Large intestine (tissue), 3 donors: ENCODE measurements around the gene CCDC158. TPM values are rescaled to one million over a fixed set of nuclear protein-coding genes. Genes with fewer than 3 reads are reported as not detected.
"Not testable (repeated sequence)": the region's sequence is repeated elsewhere in the genome, so short reads cannot be mapped to it uniquely, and the experiment has no call there.

Source experiments
- DNase-seq, 2 donors: peaks; one replicate each; pipeline versions ENCODE4 v3.0.0 to v3.0.0-alpha.2; 2013
- H3K27ac ChIP-seq: one replicate; pipeline ENCODE4 v1.5.1; 2013; ENCODE audit warnings: low read length
- H3K27me3 ChIP-seq: 2 replicates; pipeline ENCODE4 v1.6.1; 2013; ENCODE audit warnings: low read length; ENCODE audit not compliant: control insufficient read depth, insufficient read depth
- H3K36me3 ChIP-seq: 2 replicates; pipeline ENCODE4 v1.6.1; 2013; ENCODE audit warnings: low read length; ENCODE audit not compliant: control insufficient read depth, insufficient read depth
- H3K4me1 ChIP-seq: one replicate; pipeline ENCODE4 v1.6.1; 2013; ENCODE audit warnings: low read length; ENCODE audit not compliant: control insufficient read depth, insufficient read depth
- H3K4me3 ChIP-seq: one replicate; pipeline ENCODE4 v1.5.1; 2013; ENCODE audit warnings: low read length
- H3K9me3 ChIP-seq: one replicate; pipeline ENCODE4 v1.6.1; 2013; ENCODE audit warnings: mild to moderate bottlenecking, low read depth, low read length, moderate library complexity; ENCODE audit not compliant: control insufficient read depth
- WGBS: methylation state at CpG from one replicate; pipeline ENCODE4 v1.1.5; 2013; ENCODE audit warnings: low lambda C conversion rate; ENCODE audit not compliant: insufficient coverage; 5-methylcytosine and 5-hydroxymethylcytosine counted together
- polyA plus RNA-seq: library from polyadenylated mRNA; unstranded; fragments of 120-200 nt; gene quantifications from one replicate; pipeline ENCODE4 v1.2.1, GENCODE V29; 2013

Gene CCDC158
- polyA plus RNA-seq, 1 donor, result 0.52 TPM

GRCh38 chr4:76281594-76281993 is 139.3 kb downstream of the CCDC158 start:
- not testable (repeated sequence) for DNase-seq, H3K9me3 ChIP-seq, H3K27ac ChIP-seq, H3K36me3 ChIP-seq, H3K4me3 ChIP-seq, H3K27me3 ChIP-seq
- peaks cover 17% of the 10 kb centered on the region for H3K4me1 ChIP-seq
- no CpG with 5 or more reads among the region's 6 CpGs for WGBS

DNA sequence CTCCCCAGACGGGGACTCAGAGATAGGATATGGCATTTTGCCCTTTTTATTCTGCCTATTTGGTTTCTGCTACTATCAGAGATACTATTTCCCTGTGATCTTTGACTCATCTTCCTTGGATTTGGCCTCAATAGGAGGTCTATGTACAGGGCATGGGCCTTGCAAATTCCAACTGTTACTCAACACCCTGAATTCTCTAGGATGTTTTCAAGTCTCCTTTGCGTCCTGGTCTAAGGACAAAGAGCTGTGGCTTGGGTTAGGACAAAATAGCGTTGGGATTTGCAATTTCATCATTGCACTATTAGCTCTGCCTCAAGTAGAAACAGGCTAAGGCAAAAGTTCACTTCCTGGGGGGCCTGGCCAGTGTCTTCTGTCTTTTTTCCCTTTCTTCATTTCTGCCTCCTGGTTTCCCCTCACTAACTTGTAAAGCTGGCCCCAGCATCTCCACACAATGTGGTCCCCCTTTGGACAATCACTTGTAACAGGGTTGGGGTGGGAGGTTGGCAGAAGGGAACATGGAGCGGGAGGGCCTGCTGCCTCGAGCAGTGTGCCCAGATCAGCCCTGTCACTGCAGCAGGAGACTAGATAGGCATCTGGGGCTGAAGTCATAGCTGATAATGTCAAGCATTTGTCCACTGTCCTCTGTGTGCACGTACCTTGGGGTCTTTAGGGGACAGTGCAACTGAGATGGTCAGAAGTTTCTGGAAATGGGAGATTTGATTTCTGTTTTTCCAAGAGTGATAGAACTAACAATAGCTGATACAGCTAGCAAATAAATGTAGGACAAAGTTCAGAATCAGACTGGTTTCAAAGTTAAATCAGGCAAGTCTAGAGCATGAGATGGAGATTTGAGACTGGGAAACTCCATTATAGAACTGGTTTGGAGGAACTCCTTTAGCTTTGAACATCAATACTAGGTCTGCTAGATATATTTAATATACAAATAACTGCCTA is 140.2 kb downstream of the CCDC158 start:
- peak in 1 of 2 donors; percentile 33 for DNase-seq
- H3K9me3 ChIP-seq, result no peaks in the 10 kb centered on the region
- no peak overlapping the region for H3K4me3 ChIP-seq
- H3K36me3 ChIP-seq, result no peaks in the 10 kb centered on the region
- peak overlapping the region; percentile 16 for H3K27ac ChIP-seq
- no peaks in the 10 kb centered on the region for H3K27me3 ChIP-seq
- WGBS, result no CpG with 5 or more reads among the region's 6 CpGs
- peaks cover 17% of the 10 kb centered on the region for H3K4me1 ChIP-seq

DNA sequence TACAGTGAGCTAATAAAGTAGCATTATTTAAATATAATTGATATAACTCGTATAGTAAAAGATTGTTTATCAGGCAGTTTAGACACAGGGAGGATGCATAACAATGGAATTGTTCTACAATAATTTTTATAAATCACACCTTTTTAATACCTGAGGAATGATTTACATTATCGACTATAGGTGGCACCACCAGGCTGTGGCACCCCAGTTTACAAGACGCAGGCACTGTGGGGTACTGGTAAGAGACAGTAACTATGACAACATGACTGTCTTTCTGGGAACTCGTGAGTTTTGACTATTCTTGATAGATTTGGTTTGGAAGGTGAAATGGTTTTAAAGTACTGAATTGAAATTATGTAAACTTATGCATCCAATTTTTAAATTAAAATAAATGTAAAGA is 141.5 kb downstream of the CCDC158 start:
- H3K36me3 ChIP-seq, result no peaks in the 10 kb centered on the region
- no peak overlapping the region for H3K27ac ChIP-seq
- no CpG with 5 or more reads among the region's 4 CpGs for WGBS
- no peak for DNase-seq
- H3K9me3 ChIP-seq, result no peaks in the 10 kb centered on the region
- peaks cover 19% of the 10 kb centered on the region for H3K4me1 ChIP-seq
- no peaks in the 10 kb centered on the region for H3K27me3 ChIP-seq
- no peak overlapping the region for H3K4me3 ChIP-seq

DNA sequence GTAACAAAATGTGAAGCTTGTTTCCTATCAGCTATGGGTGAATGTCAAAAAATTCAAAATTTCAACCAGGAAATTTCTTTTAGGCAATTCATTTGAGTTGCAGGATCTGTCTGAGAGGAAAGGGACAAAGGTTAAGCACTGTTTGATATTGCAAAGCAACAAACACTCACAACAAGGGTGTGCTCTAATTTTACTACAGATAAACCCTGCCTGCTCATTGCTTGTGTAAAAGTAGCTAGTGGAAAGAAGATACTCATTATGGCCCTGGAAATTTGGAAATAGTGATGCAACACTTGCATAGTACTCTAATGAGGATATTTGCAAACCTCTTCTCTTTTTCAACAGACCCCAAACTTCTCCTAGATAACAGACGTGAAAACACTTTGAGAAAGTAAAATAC is 142.4 kb downstream of the CCDC158 start:
- Histone ChIP-seq H3K27ac (peak overlapping the region; percentile 44), H3K4me1 (peaks cover 15% of the 10 kb centered on the region), H3K9me3 (no peaks in the 10 kb centered on the region), H3K27me3 (no peaks in the 10 kb centered on the region), H3K4me3 (no peak overlapping the region), H3K36me3 (no peaks in the 10 kb centered on the region)
- WGBS, result 29% methylated on average over 1 of the region's 1 CpG
- peak in 1 of 2 donors; percentile 60 for DNase-seq

DNA sequence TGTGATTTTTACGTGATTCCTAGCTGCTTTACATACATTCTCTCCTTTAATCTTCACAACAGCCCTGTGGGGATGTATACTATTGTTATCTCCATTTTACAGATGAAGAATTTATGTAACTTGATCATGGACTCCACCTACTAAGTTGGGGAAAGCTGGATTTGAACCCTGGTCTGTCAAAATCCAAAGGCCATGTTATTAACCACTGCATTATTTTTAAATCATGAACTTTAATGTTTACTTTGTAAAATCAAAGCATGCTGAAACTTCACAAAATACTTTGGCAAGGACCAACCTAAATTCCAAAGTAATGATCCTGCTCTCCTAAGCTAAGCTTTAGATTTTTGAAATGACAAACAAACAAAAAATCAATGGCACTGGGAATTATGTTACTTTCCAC is 143.3 kb downstream of the CCDC158 start:
- WGBS, result no CpG with 5 or more reads among the region's 1 CpG
- H3K27ac ChIP-seq, result no peak overlapping the region

GRCh38 chr4:76276813-76277212 is 144.1 kb downstream of the CCDC158 start:
- H3K4me3 ChIP-seq, result no peak overlapping the region
- peaks cover 10% of the 10 kb centered on the region for H3K4me1 ChIP-seq
- no peaks in the 10 kb centered on the region for H3K9me3 ChIP-seq
- H3K27me3 ChIP-seq, result no peaks in the 10 kb centered on the region
- H3K27ac ChIP-seq, result no peak overlapping the region
- WGBS, result no CpG with 5 or more reads among the region's 9 CpGs
- no peaks in the 10 kb centered on the region for H3K36me3 ChIP-seq
- no peak for DNase-seq

More for the DNA sequence above, 143.3 kb downstream of the CCDC158 start:
- Histone ChIP-seq H3K4me1 (peaks cover 10% of the 10 kb centered on the region), H3K9me3 (no peaks in the 10 kb centered on the region), H3K4me3 (no peak overlapping the region), H3K27me3 (no peaks in the 10 kb centered on the region), H3K36me3 (no peaks in the 10 kb centered on the region)
- no peak for DNase-seq

DNA sequence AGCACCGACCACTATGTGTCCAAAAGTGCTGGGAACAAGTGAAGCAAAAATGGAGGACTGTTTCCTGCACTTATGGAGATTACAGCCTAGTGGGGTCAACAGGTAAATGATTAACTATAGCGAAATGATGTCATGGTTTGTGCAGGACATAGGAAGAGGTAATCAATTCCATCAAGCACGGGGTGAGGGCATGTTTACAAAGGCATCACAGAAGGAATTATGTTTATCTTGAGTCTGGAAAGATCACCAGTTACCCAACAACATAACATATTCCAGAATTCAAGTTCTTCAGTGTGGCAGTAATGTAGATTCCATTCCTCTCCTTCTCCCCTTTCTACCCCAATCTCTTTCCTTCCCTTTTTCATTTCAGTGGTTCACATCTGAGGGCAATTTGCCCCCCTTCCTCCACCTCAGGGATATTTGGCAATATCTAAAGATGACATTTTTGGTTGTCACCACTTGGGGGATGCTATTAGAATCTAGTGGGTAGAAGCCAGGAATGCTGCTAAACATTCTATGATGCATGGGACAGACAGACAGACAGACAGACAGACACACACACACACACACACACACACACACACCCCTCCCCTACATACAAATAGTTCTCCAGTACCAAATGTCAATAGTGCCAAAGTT is 145.3 kb downstream of the CCDC158 start:
- Histone ChIP-seq H3K4me1 (peaks cover 6% of the 10 kb centered on the region), H3K27ac (no peak overlapping the region), H3K36me3 (no peaks in the 10 kb centered on the region), H3K9me3 (no peaks in the 10 kb centered on the region), H3K27me3 (no peaks in the 10 kb centered on the region), H3K4me3 (no peak overlapping the region)
- 0% methylated on average over 1 of the region's 3 CpGs for WGBS
- DNase-seq, result peak in 1 of 2 donors; percentile 48

GRCh38 chr4:76272999-76273398 is 147.9 kb downstream of the CCDC158 start:
- Histone ChIP-seq H3K4me3 (no peak overlapping the region), H3K4me1 (peaks cover 2% of the 10 kb centered on the region), H3K36me3 (no peaks in the 10 kb centered on the region), H3K9me3 (no peaks in the 10 kb centered on the region), H3K27me3 (no peaks in the 10 kb centered on the region), H3K27ac (no peak overlapping the region)
- no peak for DNase-seq
- WGBS, result 50% methylated on average over 2 of the region's 5 CpGs

- Histone ChIP-seq H3K9me3 (no peaks in the 10 kb centered on the region), H3K36me3 (no peaks in the 10 kb centered on the region), H3K4me3 (no peak overlapping the region), H3K27me3 (no peaks in the 10 kb centered on the region), H3K27ac (no peak overlapping the region), H3K4me1 (peaks cover 2% of the 10 kb centered on the region)
- DNase-seq, result no peak
- 43% methylated on average over 1 of the region's 1 CpG for WGBS
These were observed 148.4 kb downstream of the CCDC158 start for GRCh38 chr4:76272582-76272981.

GRCh38 chr4:76272073-76272472 is 148.9 kb downstream of the CCDC158 start:
- peaks cover 2% of the 10 kb centered on the region for H3K4me1 ChIP-seq

More at GRCh38 chr4:76272073-76272472, 148.9 kb downstream of the CCDC158 start:
- no peak overlapping the region for H3K4me3 ChIP-seq
- no peak overlapping the region for H3K27ac ChIP-seq
- DNase-seq, result no peak
- H3K36me3 ChIP-seq, result no peaks in the 10 kb centered on the region
- H3K27me3 ChIP-seq, result no peaks in the 10 kb centered on the region
- no peaks in the 10 kb centered on the region for H3K9me3 ChIP-seq
